ENCODE results near the gene USP12.

- TF ChIP-seq POLR2A (IDR thresholded peaks at IDR 0.05) = no peak
- TF ChIP-seq POLR2AphosphoS5 (IDR thresholded peaks at IDR 0.05) = no peak
- TF ChIP-seq CTCF (IDR thresholded peaks at IDR 0.05) = no peak
- TF ChIP-seq EP300 (IDR thresholded peaks at IDR 0.05; ENCODE audit: low read depth) = no peak
Observed at GRCh38 chr13:27024074-27024461, 147.5 kb downstream of the USP12 start.
